A549 (cell line): ENCODE results near the gene FBXO28. TPM values are rescaled to one million over a fixed set of nuclear protein-coding genes. Genes with fewer than 3 reads are reported as not detected.

ENCODE experiments used
- ATAC-seq, 2 experiments: fragments of 200-7000 bp in 1 of 2; fragments of >200 bp in 1 of 2; cut with Nextera tagmentation in 1 of 2; cut with Tn5 transposase in 1 of 2; 3 replicates each; pipeline versions ENCODE4 v1.8.0 to v1.9.1; 2018 to 2020; ENCODE audit warnings: mild to moderate bottlenecking in 1 of 2, moderate library complexity in 1 of 2
- CTCF ChIA-PET: fragments of 300-600 bp; sonication (Branson Sonifier 250); formaldehyde crosslinking; extraction: SDS; loops from one replicate; lab custom pipeline; 2021; ENCODE audit warnings: antibody characterized with exemption, inconsistent platforms; lab: Yijun Ruan, JAX
- POLR2A ChIA-PET: fragments of 350-600 bp; formaldehyde crosslinking; extraction: SDS; loops from one replicate; lab custom pipeline; 2021; ENCODE audit warnings: antibody characterized with exemption, inconsistent platforms; lab: Yijun Ruan, JAX
- DNase-seq, 2 experiments: peaks; one replicate each; pipeline versions ENCODE4 v3.0.0 to v3.0.0-alpha.2; 2011 to 2016; ENCODE audit warnings: low read depth in 1 of 2, low spot score in 1 of 2
- FAIRE-seq: peaks from 2 replicates; lab custom pipeline; 2011; peaks lifted over from hg19 to GRCh38; lab: Jason Lieb, UNC
- H3K27ac ChIP-seq, 2 experiments: fragments of >200 bp; sonication (Bioruptor Twin); formaldehyde crosslinking; 3 replicates each; pipeline ENCODE4 v1.5.1; 2016 to 2017
- H3K4me1 ChIP-seq: fragments of >200 bp; sonication (Bioruptor Twin); formaldehyde crosslinking; 3 replicates; pipeline ENCODE4 v1.6.1; 2016
- H3K4me2 ChIP-seq: fragments of >200 bp; sonication (Bioruptor Twin); formaldehyde crosslinking; 3 replicates; pipeline ENCODE4 v1.6.1; 2016
- H3K4me3 ChIP-seq: fragments of >200 bp; sonication (Bioruptor Twin); formaldehyde crosslinking; 3 replicates; pipeline ENCODE4 v1.5.1; 2016
- H3K9me3 ChIP-seq: fragments of >200 bp; sonication (Bioruptor Twin); formaldehyde crosslinking; 3 replicates; pipeline ENCODE4 v1.6.1; 2016
- EHMT2 ChIP-seq: fragments of 200-600 bp; sonication (generic); IDR thresholded peaks from 2 replicates; pipeline ENCODE4 v1.6.1; 2016; ENCODE audit warnings: antibody characterized with exemption, low read depth, mild to moderate bottlenecking, moderate library complexity
- ESRRA ChIP-seq: fragments of 150-350 bp; IDR thresholded peaks from 2 replicates; pipeline ENCODE4 v1.6.1; 2014; ENCODE audit warnings: mild to moderate bottlenecking, low read length, borderline replicate concordance
- FOSB ChIP-seq: fragments of 250-450 bp; sonication (Bioruptor Pico); IDR thresholded peaks from 2 replicates; pipeline ENCODE4 v1.5.0; 2020; ENCODE audit warnings: mild to moderate bottlenecking, moderate library complexity
- KDM5A ChIP-seq: fragments of 200-600 bp; sonication (generic); IDR thresholded peaks from 2 replicates; pipeline ENCODE4 v1.6.1; 2016; ENCODE audit warnings: antibody characterized with exemption, mild to moderate bottlenecking
- MAZ ChIP-seq: fragments of 150-350 bp; IDR thresholded peaks from 2 replicates; pipeline ENCODE4 v1.6.1; 2014; ENCODE audit warnings: antibody characterized with exemption, low read depth, low read length, borderline replicate concordance
- MYC ChIP-seq: IDR thresholded peaks from 2 replicates; pipeline ENCODE4 v1.6.1; 2012; ENCODE audit warnings: mild to moderate bottlenecking, inconsistent platforms, low read length, improper control_type of control experiment, borderline replicate concordance
- NPAS2 ChIP-seq: fragments of 250-450 bp; sonication (Bioruptor Pico); IDR thresholded peaks from 2 replicates; pipeline ENCODE4 v1.8.0; 2022; ENCODE audit warnings: mild to moderate bottlenecking, moderate library complexity, borderline replicate concordance
- POLR2A ChIP-seq: IDR thresholded peaks from 2 replicates; pipeline ENCODE4 v1.6.1; 2012; ENCODE audit warnings: mild to moderate bottlenecking, low read length
- POLR2AphosphoS2 ChIP-seq: conservative IDR thresholded peaks from 2 replicates; pipeline ENCODE4 v1.6.1; 2012; ENCODE audit warnings: low read length, improper control_type of control experiment, inconsistent platforms
- RAD21 ChIP-seq, 2 experiments: fragments of >200 bp in 1 of 2; sonication (Bioruptor Twin) in 1 of 2; formaldehyde crosslinking in 1 of 2; IDR thresholded peaks in 1 of 2; conservative IDR thresholded peaks in 1 of 2; 2 replicates in 1 of 2; 3 replicates in 1 of 2; pipeline ENCODE4 v1.6.1; 2012 to 2018; ENCODE audit warnings: inconsistent platforms in 1 of 2
- RCOR1 ChIP-seq: fragments of 150-350 bp; IDR thresholded peaks from 2 replicates; pipeline ENCODE4 v1.6.1; 2014; ENCODE audit warnings: antibody characterized with exemption, low read length, low read depth
- RFX5 ChIP-seq: fragments of 450-650 bp; IDR thresholded peaks from 2 replicates; pipeline ENCODE4 v1.7.1; 2014; ENCODE audit warnings: antibody characterized with exemption, mild to moderate bottlenecking, moderate library complexity
- SREBF2 ChIP-seq: fragments of 450-650 bp; IDR thresholded peaks from 2 replicates; pipeline ENCODE4 v1.6.1; 2014; ENCODE audit warnings: mild to moderate bottlenecking, moderate library complexity
- USF2 ChIP-seq: fragments of 450-650 bp; IDR thresholded peaks from 2 replicates; pipeline ENCODE4 v1.6.1; 2014; ENCODE audit warnings: antibody characterized with exemption
- ZNF302 ChIP-seq: fragments of 250-450 bp; sonication (Bioruptor Pico); IDR thresholded peaks from 2 replicates; pipeline ENCODE4 v1.9.0; 2021; ENCODE audit warnings: inconsistent platforms, mild to moderate bottlenecking, moderate library complexity
- WGBS: methylation state at CpG from one replicate; pipeline ENCODE4 v1.1.6; 2017; ENCODE audit errors: missing lambda C conversion rate; 5-methylcytosine and 5-hydroxymethylcytosine counted together
- polyA plus RNA-seq, 4 experiments: library from polyadenylated mRNA; depleted of rRNA in 3 of 4; stranded (reverse); fragments of >200 nt; fragmentation: RNase III in 1 of 4; extraction: RNeasy Plus Mini Kit Qiagen cat#74134 plus additional on column Dnase treatment in 1 of 4; gene quantifications; 2 replicates in 3 of 4; 3 replicates in 1 of 4; pipeline ENCODE4 v1.2.3, GENCODE V29; 2011 to 2017
- TF ChIP-seq, protein P1 (sequence below): fragments of 150-350 bp; IDR thresholded peaks from 2 replicates; pipeline ENCODE4 v1.6.1; 2014; ENCODE audit warnings: low read depth, mild to moderate bottlenecking, low read length
- TF ChIP-seq, protein P2 (sequence below): fragments of >200 bp; sonication (Bioruptor Twin); formaldehyde crosslinking; IDR thresholded peaks from 2 replicates; pipeline ENCODE4 v1.6.1; 2016

Gene FBXO28
- polyA plus RNA-seq, 2 of the 4 experiments (the other 2 are of a cell fraction) = 19.1 to 31.5 TPM

- ChIA-PET CTCF (interaction anchor here (0.9 to 1.5 kb wide), 3 partner anchors 10 to 334 kb away, joined by 3 to 5 read pairs (median 3); no protein-coding TSS in a partner anchor), POLR2A (no interaction called here)
- no peak overlapping the region for H3K4me2 ChIP-seq
- no peak for DNase-seq
- no peak for ATAC-seq
- no peak overlapping the region for H3K4me3 ChIP-seq
- H3K4me1 ChIP-seq = no peaks in the 10 kb centered on the region; the same call in 2 of the 3 replicates
- TF ChIP-seq, protein P1, sequence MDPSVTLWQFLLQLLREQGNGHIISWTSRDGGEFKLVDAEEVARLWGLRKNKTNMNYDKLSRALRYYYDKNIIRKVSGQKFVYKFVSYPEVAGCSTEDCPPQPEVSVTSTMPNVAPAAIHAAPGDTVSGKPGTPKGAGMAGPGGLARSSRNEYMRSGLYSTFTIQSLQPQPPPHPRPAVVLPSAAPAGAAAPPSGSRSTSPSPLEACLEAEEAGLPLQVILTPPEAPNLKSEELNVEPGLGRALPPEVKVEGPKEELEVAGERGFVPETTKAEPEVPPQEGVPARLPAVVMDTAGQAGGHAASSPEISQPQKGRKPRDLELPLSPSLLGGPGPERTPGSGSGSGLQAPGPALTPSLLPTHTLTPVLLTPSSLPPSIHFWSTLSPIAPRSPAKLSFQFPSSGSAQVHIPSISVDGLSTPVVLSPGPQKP = no peak
- TF ChIP-seq USF2 = no peak
- TF ChIP-seq SREBF2 = no peak
- no peak overlapping the region for H3K27ac ChIP-seq
- FAIRE-seq = no peak
- no peaks in the 10 kb centered on the region for H3K9me3 ChIP-seq
Measured at GRCh38 chr1:224124220-224124619, 10.3 kb downstream of the FBXO28 start.

GRCh38 chr1:224127925-224128819 is 14.3 kb downstream of the FBXO28 start:
- FAIRE-seq = no peak
- H3K4me2 ChIP-seq = no peak overlapping the region
- POLR2A ChIA-PET = no interaction called here

DNA sequence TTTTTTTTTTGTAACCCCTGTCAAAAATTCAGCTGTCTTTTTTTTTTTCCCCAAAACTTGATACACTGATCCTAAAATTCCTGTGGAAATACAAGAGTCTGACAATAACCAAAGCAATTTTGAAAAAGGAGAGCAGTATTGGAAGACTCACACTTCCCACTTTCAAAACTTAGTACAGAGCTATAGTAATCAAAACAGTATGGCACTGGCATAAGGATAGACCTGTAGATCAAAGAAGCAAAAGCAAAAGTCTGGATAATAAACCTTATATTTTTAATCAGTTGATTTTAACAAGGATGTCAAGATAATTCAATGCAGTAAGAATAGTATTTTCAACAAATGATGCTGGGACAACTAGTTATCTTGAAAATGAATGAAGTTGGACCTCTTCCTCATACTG is 17.3 kb downstream of the FBXO28 start:
- no peak for TF ChIP-seq EHMT2
- TF ChIP-seq, protein P2, sequence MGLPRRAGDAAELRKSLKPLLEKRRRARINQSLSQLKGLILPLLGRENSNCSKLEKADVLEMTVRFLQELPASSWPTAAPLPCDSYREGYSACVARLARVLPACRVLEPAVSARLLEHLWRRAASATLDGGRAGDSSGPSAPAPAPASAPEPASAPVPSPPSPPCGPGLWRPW = no peak
- TF ChIP-seq RFX5 = no peak
- TF ChIP-seq RAD21 (conservative IDR thresholded peaks at IDR 0.05 in 1 of 2, IDR thresholded peaks at IDR 0.05 in 1 of 2) = no peak
- TF ChIP-seq ESRRA = no peak
- no peak for TF ChIP-seq POLR2A
- no peak for TF ChIP-seq KDM5A
- no peak for TF ChIP-seq MAZ
- no peak for TF ChIP-seq POLR2AphosphoS2
- no peak for DNase-seq
- ChIA-PET CTCF (interaction anchor here (4.1 kb wide), 1 partner anchor 14 kb away, joined by 18 read pairs; no protein-coding TSS in a partner anchor), POLR2A (interaction anchor here (0.5 kb wide), 1 partner anchor 14 kb away, joined by 3 read pairs; no protein-coding TSS in a partner anchor)
- no peak for FAIRE-seq
- H3K9me3 ChIP-seq = peaks cover 14% of the 10 kb centered on the region; the same call in 2 of the 3 replicates
- no peaks in the 10 kb centered on the region; the same call in 2 of the 3 replicates for H3K4me1 ChIP-seq
- H3K4me2 ChIP-seq = no peak overlapping the region
- H3K4me3 ChIP-seq = no peak overlapping the region
- H3K27ac ChIP-seq = no peak overlapping the region
- ATAC-seq = no peak

More at GRCh38 chr1:224127925-224128819, 14.3 kb downstream of the FBXO28 start:
- Histone ChIP-seq H3K4me1 (no peaks in the 10 kb centered on the region; the same call in 2 of the 3 replicates), H3K9me3 (peaks cover 14% of the 10 kb centered on the region; the same call in 2 of the 3 replicates), H3K27ac (no peak overlapping the region), H3K4me3 (no peak overlapping the region)
- 82% methylated on average over 5 of the region's 5 CpGs for WGBS
- no peak for ATAC-seq
- CTCF ChIA-PET = interaction anchor here (0.7 to 4.1 kb wide), 2 partner anchors 11 to 103 kb away, joined by 4 to 18 read pairs; no protein-coding TSS in a partner anchor
- TF ChIP-seq ZNF302 = no peak
- TF ChIP-seq MYC = no peak
- TF ChIP-seq RCOR1 = no peak
- TF ChIP-seq FOSB = no peak
- TF ChIP-seq NPAS2 (CRISPR knock-in tag) = no peak
- no peak for DNase-seq
